ENCODE results near the gene ZNF653. TPM values are rescaled to one million over a fixed set of nuclear protein-coding genes. Genes with fewer than 3 reads are reported as not detected.
"Not testable (repeated sequence)": the region's sequence is repeated elsewhere in the genome, so short reads cannot be mapped to it uniquely, and the experiment has no call there.

Gene ZNF653
- total and polyA plus RNA-seq, 2 donors, result 4.5 to 9.8 TPM

DNA sequence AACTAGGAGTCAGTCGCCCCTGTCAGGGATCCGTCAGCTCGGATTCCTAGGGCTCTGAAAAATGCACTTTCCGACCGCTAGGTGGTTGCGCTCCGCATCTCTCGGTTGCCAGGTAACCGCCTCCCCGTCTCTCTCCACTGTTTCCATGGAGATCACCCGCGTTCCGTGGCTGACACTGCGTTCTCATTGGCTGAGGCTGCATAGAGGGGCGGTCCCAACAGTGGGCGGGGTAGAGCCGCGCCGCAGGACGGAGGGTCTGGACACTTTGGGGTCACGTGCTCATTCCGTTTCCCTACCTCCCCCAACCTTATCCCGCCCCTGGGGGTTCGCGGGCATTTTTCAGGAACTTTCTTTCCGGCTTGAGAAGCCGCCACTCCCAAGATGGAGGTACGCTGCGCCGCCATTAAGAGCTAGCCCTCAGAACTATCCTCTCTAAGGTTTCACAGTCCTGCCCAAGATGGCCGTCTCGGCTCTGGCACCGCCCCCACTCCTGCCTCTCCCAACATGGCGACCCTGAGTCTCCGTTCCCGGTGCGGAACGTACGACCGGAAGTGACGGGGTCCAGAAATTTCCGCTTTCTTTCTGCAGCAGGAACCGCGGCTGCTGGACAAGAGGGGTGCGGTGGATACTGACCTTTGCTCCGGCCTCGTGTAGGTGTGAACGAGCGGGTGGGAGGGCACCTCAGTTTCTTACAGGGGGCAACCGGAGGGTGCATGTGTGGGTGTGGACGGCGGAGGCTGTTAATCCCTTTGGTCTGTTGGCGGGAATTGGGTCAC, 70.4 kb downstream of the ZNF653 start, which contains the start of the genes ODAD3 and PRKCSH:
Gene ODAD3 (minus strand): TSS at position 65 of the 776 bp plus-strand sequence. CDS start 105 bp downstream, outside the sequence.
Gene PRKCSH (plus strand): TSS at position 579 of the 776 bp plus-strand sequence. CDS start 483 bp downstream, outside the sequence.
- Histone ChIP-seq H3K27ac (ENCODE audit: low read depth) (peak within 1 kb of the TSS; percentile 60), H3K4me1 (ENCODE audit: insufficient read depth) (peaks cover 1% of the 10 kb centered on the region), H3K36me3 (ENCODE audit: insufficient read depth) (no peaks in the 10 kb centered on the region), H3K4me3 (ENCODE audit: low read depth, low read length) (peak within 1 kb of the TSS; percentile 59)
- DNase-seq (ENCODE audit: extremely low spot score), result peak; percentile 100
- under 1% methylated on average over 53 of the region's 53 CpGs for WGBS

- H3K4me1 ChIP-seq (ENCODE audit: insufficient read depth), result peaks cover 1% of the 10 kb centered on the region
- peak overlapping the region; percentile 3 for H3K4me3 ChIP-seq (ENCODE audit: low read depth, low read length)
- no peaks in the 10 kb centered on the region for H3K36me3 ChIP-seq (ENCODE audit: insufficient read depth)
- peak overlapping the region; percentile 60 for H3K27ac ChIP-seq (ENCODE audit: low read depth)
- WGBS, result 6% methylated on average over 9 of the region's 9 CpGs
- no peak for DNase-seq (ENCODE audit: extremely low spot score)
Measured at GRCh38 chr19:11434703-11435056, 71.0 kb downstream of the ZNF653 start.

DNA sequence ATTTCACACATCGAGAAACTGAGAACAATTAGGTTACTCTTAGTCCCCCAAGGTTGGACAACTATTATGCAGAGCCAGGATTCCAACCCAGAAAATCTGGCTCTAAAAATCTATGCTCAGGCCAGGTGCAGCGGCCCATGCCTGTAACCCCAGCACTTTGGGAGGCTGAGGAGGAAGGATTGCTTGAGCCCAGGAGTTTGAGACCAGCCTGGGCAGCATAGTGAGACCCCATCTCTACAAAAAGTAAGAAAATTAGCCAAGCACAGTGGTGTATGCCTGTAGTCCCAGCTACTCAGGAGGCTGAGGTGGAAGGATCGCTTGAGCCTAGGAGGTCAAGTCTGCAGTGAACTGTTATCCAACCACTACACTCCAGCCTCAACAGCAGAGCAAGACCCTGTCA, 72.1 kb downstream of the ZNF653 start:
- not testable (repeated sequence) for H3K36me3 ChIP-seq (ENCODE audit: insufficient read depth); DNase-seq (ENCODE audit: extremely low spot score); H3K4me3 ChIP-seq (ENCODE audit: low read depth, low read length); H3K27ac ChIP-seq (ENCODE audit: low read depth); H3K4me1 ChIP-seq (ENCODE audit: insufficient read depth)
- 97% methylated on average over 3 of the region's 3 CpGs for WGBS

Small RNA genes lying within 50 kb of the gene (small RNA-seq; reads per million reads assigned to genes)
- gene MIR7974 (0.18 reads per million), gene RN7SL833P (0.18 reads per million)

Other genes with a start within 250 kb of the ZNF653 start
- gene DOCK6, start 243.3 kb downstream of the ZNF653 start, total RNA-seq, result 20.7 TPM
- 30.6 TPM for gene DOCK6, start 243.3 kb downstream of the ZNF653 start, polyA plus RNA-seq
- not detected for gene TSPAN16, start 209.7 kb downstream of the ZNF653 start, total RNA-seq
- not detected for gene TSPAN16, start 209.7 kb downstream of the ZNF653 start, polyA plus RNA-seq
- gene RAB3D, start 166.2 kb downstream of the ZNF653 start, total RNA-seq, result 13.4 TPM
- gene RAB3D, start 166.2 kb downstream of the ZNF653 start, polyA plus RNA-seq, result 12.4 TPM
- gene TMEM205, start 159.6 kb downstream of the ZNF653 start, total RNA-seq, result 63.8 TPM
- 144 TPM for gene TMEM205, start 159.6 kb downstream of the ZNF653 start, polyA plus RNA-seq
- gene CCDC159, start 159.3 kb downstream of the ZNF653 start, total RNA-seq, result 14.3 TPM
- gene CCDC159, start 159.3 kb downstream of the ZNF653 start, polyA plus RNA-seq, result 29.0 TPM
- 7.2 TPM for gene PLPPR2, start 150.4 kb downstream of the ZNF653 start, total RNA-seq
- gene PLPPR2, start 150.4 kb downstream of the ZNF653 start, polyA plus RNA-seq, result 41.5 TPM
- 1.2 TPM for gene SWSAP1, start 131.2 kb downstream of the ZNF653 start, total RNA-seq
- gene SWSAP1, start 131.2 kb downstream of the ZNF653 start, polyA plus RNA-seq, result 2.4 TPM
- 2.9 TPM for gene EPOR, start 121.5 kb downstream of the ZNF653 start, total RNA-seq
- 6.6 TPM for gene EPOR, start 121.5 kb downstream of the ZNF653 start, polyA plus RNA-seq
- gene RGL3, start 86.5 kb downstream of the ZNF653 start, total RNA-seq, result 2.5 TPM
- gene RGL3, start 86.5 kb downstream of the ZNF653 start, polyA plus RNA-seq, result 6.5 TPM
- 0.48 TPM for gene ODAD3, start 70.7 kb downstream of the ZNF653 start, total RNA-seq
- 0.34 TPM for gene ODAD3, start 70.7 kb downstream of the ZNF653 start, polyA plus RNA-seq
- gene PRKCSH, start 70.2 kb downstream of the ZNF653 start, total RNA-seq, result 54.9 TPM
- gene PRKCSH, start 70.2 kb downstream of the ZNF653 start, polyA plus RNA-seq, result 174 TPM
- gene ELAVL3, start 24.8 kb downstream of the ZNF653 start, total RNA-seq, result 0.90 TPM
- gene ELAVL3, start 24.8 kb downstream of the ZNF653 start, polyA plus RNA-seq, result 0.28 TPM
- 19.0 TPM for gene ECSIT, start 23.3 kb upstream of the ZNF653 start, total RNA-seq
- gene ECSIT, start 23.3 kb upstream of the ZNF653 start, polyA plus RNA-seq, result 68.7 TPM
- 558 TPM for gene CNN1, start 33.0 kb upstream of the ZNF653 start, total RNA-seq
- gene CNN1, start 33.0 kb upstream of the ZNF653 start, polyA plus RNA-seq, result 3,172 TPM
- 15.4 TPM for gene ELOF1, start 53.4 kb upstream of the ZNF653 start, total RNA-seq
- 61.2 TPM for gene ELOF1, start 53.4 kb upstream of the ZNF653 start, polyA plus RNA-seq
- gene ACP5, start 71.8 kb upstream of the ZNF653 start, total RNA-seq, result 1.1 TPM
- gene ACP5, start 71.8 kb upstream of the ZNF653 start, polyA plus RNA-seq, result 14.7 TPM
- gene ZNF627, start 91.6 kb upstream of the ZNF653 start, total RNA-seq, result 48.2 TPM
- 10.9 TPM for gene ZNF627, start 91.6 kb upstream of the ZNF653 start, polyA plus RNA-seq
- 35.1 TPM for gene ZNF823, start 233.1 kb upstream of the ZNF653 start, total RNA-seq
- 3.5 TPM for gene ZNF823, start 233.1 kb upstream of the ZNF653 start, polyA plus RNA-seq